H9 (cell line): ENCODE measurements around the gene AKT1. TPM values are rescaled to one million over a fixed set of nuclear protein-coding genes. Genes with fewer than 3 reads are reported as not detected.

Experiments
- DNase-seq: peaks from one replicate; pipeline ENCODE4 v3.0.0-alpha.2; 2017
- H2AFZ ChIP-seq: one replicate; pipeline ENCODE4 v1.6.1; 2013; ENCODE audit warnings: mild to moderate bottlenecking, low read length, control low read depth, moderate library complexity
- H2AK5ac ChIP-seq: 2 replicates; pipeline ENCODE4 v1.6.1; 2013; ENCODE audit warnings: low read length, control low read depth, mixed read lengths; ENCODE audit not compliant: insufficient read length
- H2BK120ac ChIP-seq: one replicate; pipeline ENCODE4 v1.6.1; 2013; ENCODE audit warnings: low read depth, mild to moderate bottlenecking, low read length, control low read depth, inconsistent platforms; ENCODE audit not compliant: poor library complexity, severe bottlenecking
- H2BK12ac ChIP-seq: 2 replicates; pipeline ENCODE4 v1.6.1; 2013; ENCODE audit warnings: low read length, control low read depth, mixed read lengths, low read depth; ENCODE audit not compliant: insufficient read length
- H2BK15ac ChIP-seq: 2 replicates; pipeline ENCODE4 v1.6.1; 2013; ENCODE audit warnings: low read depth, low read length, control low read depth
- H2BK20ac ChIP-seq: one replicate; pipeline ENCODE4 v1.6.1; 2013; ENCODE audit warnings: low read depth, mild to moderate bottlenecking, low read length, control low read depth, inconsistent platforms; ENCODE audit not compliant: poor library complexity, severe bottlenecking
- H2BK5ac ChIP-seq: 2 replicates; pipeline ENCODE4 v1.6.1; 2013; ENCODE audit warnings: low read length, control low read depth, mixed read lengths; ENCODE audit not compliant: insufficient read length
- H3K14ac ChIP-seq: 2 replicates; pipeline ENCODE4 v1.6.1; 2013; ENCODE audit warnings: low read length, control low read depth; ENCODE audit not compliant: insufficient read depth
- H3K18ac ChIP-seq: 2 replicates; pipeline ENCODE4 v1.6.1; 2013; ENCODE audit warnings: low read depth, mild to moderate bottlenecking, mixed read lengths, low read length, control low read depth; ENCODE audit not compliant: insufficient read length
- H3K23ac ChIP-seq: 2 replicates; pipeline ENCODE4 v1.6.1; 2013; ENCODE audit warnings: low read length, control low read depth, mixed read lengths, low read depth; ENCODE audit not compliant: insufficient read length
- H3K23me2 ChIP-seq: 2 replicates; pipeline ENCODE4 v1.6.1; 2013; ENCODE audit warnings: low read depth, mild to moderate bottlenecking, mixed read lengths, low read length, control low read depth; ENCODE audit not compliant: insufficient read length, poor library complexity, severe bottlenecking
- H3K27ac ChIP-seq: 2 replicates; pipeline ENCODE4 v1.5.1; 2013; ENCODE audit warnings: low read length, control low read depth, mixed read lengths, low read depth; ENCODE audit not compliant: insufficient read length
- H3K27me3 ChIP-seq: 2 replicates; pipeline ENCODE4 v1.6.1; 2013; ENCODE audit warnings: low read length, control low read depth, inconsistent platforms; ENCODE audit not compliant: insufficient read depth
- H3K4ac ChIP-seq: 2 replicates; pipeline ENCODE4 v1.6.1; 2013; ENCODE audit warnings: low read depth, mild to moderate bottlenecking, control low read depth, inconsistent platforms, low read length, moderate library complexity
- H3K4me1 ChIP-seq: 2 replicates; pipeline ENCODE4 v1.6.1; 2013; ENCODE audit warnings: low read length, control low read depth, inconsistent platforms; ENCODE audit not compliant: insufficient read depth
- H3K4me2 ChIP-seq: 2 replicates; pipeline ENCODE4 v1.6.1; 2013; ENCODE audit warnings: low read length, control low read depth, mixed read lengths; ENCODE audit not compliant: insufficient read length, insufficient read depth
- H3K56ac ChIP-seq: 2 replicates; pipeline ENCODE4 v1.6.1; 2013; ENCODE audit warnings: low read depth, mild to moderate bottlenecking, mixed read lengths, low read length, control low read depth; ENCODE audit not compliant: insufficient read length
- H3K79me1 ChIP-seq: 2 replicates; pipeline ENCODE4 v1.6.1; 2013; ENCODE audit warnings: low read depth, mild to moderate bottlenecking, moderate library complexity, low read length, control low read depth, inconsistent platforms; ENCODE audit not compliant: insufficient read depth, poor library complexity, severe bottlenecking
- H3K79me2 ChIP-seq: 2 replicates; pipeline ENCODE4 v1.6.1; 2013; ENCODE audit warnings: low read length, control low read depth, inconsistent platforms; ENCODE audit not compliant: insufficient read depth
- H3K9ac ChIP-seq: 2 replicates; pipeline ENCODE4 v1.6.1; 2013; ENCODE audit warnings: low read length, control low read depth, mixed read lengths; ENCODE audit not compliant: insufficient read length; ENCODE audit errors: extremely low read depth
- H3K9me3 ChIP-seq: one replicate; pipeline ENCODE4 v1.6.1; 2013; ENCODE audit warnings: low read depth, low read length, inconsistent platforms; ENCODE audit not compliant: control insufficient read depth
- H3T11ph ChIP-seq: one replicate; pipeline ENCODE4 v1.6.1; 2013; ENCODE audit warnings: mild to moderate bottlenecking, low read length, control low read depth, inconsistent platforms
- H4K20me1 ChIP-seq: one replicate; pipeline ENCODE4 v1.6.1; 2013; ENCODE audit not compliant: control insufficient read depth, insufficient read length, insufficient read depth
- H4K5ac ChIP-seq: 2 replicates; pipeline ENCODE4 v1.6.1; 2013; ENCODE audit warnings: low read depth, mild to moderate bottlenecking, mixed read lengths, low read length, control low read depth; ENCODE audit not compliant: insufficient read length
- H4K8ac ChIP-seq: replicated peaks from 2 replicates; pipeline ENCODE4 v1.6.1; 2013; ENCODE audit warnings: low read length, control low read depth, mixed read lengths, low read depth; ENCODE audit not compliant: insufficient read length
- H4K91ac ChIP-seq: 2 replicates; pipeline ENCODE4 v1.6.1; 2013; ENCODE audit warnings: low read depth, mild to moderate bottlenecking, moderate library complexity, mixed read lengths, low read length, control low read depth; ENCODE audit not compliant: insufficient read length
- H3K27ac Mint-ChIP-seq, 3 experiments: 2 replicates in 2 of 3; 3 replicates in 1 of 3; pipeline ENCODE4 v1.8.0; 2020 to 2021; ENCODE audit warnings: mixed read lengths in 3 of 3, mild to moderate bottlenecking in 1 of 3, moderate library complexity in 1 of 3
- H3K27me3 Mint-ChIP-seq: 2 replicates; pipeline ENCODE4 v1.8.0; 2021; ENCODE audit warnings: low read depth, mild to moderate bottlenecking, moderate library complexity, mixed read lengths
- H3K36me3 Mint-ChIP-seq, 3 experiments: 2 replicates in 2 of 3; 3 replicates in 1 of 3; pipeline ENCODE4 v1.8.0; 2020 to 2021; ENCODE audit warnings: low read depth in 3 of 3, mixed read lengths in 3 of 3; ENCODE audit not compliant: insufficient read depth in 1 of 3
- H3K4me1 Mint-ChIP-seq, 2 experiments: 2 replicates each; pipeline ENCODE4 v1.8.0; 2020; ENCODE audit warnings: mixed read lengths in 2 of 2
- H3K4me3 Mint-ChIP-seq, 2 experiments: 2 replicates in 1 of 2; 3 replicates in 1 of 2; pipeline ENCODE4 v1.8.0; 2020 to 2021; ENCODE audit warnings: mild to moderate bottlenecking in 2 of 2, mixed read lengths in 2 of 2, moderate library complexity in 1 of 2
- H3K9me3 Mint-ChIP-seq, 2 experiments: 2 replicates in 1 of 2; 3 replicates in 1 of 2; pipeline ENCODE4 v1.8.0; 2020; ENCODE audit warnings: mild to moderate bottlenecking in 2 of 2, mixed read lengths in 2 of 2, moderate library complexity in 1 of 2
- CTCF ChIP-seq: fragments of 200-600 bp; sonication (generic); conservative IDR thresholded peaks from 3 replicates; pipeline ENCODE4 v1.8.0; 2021; ENCODE audit warnings: antibody characterized with exemption, mild to moderate bottlenecking
- WGBS: extraction: QIAGEN DNeasy Blood & Tissue Kit; methylation state at CpG from one replicate; pipeline ENCODE4 v1.1.7; 2013; ENCODE audit warnings: missing lambda C conversion rate, low lambda C conversion rate, mixed read lengths; ENCODE audit not compliant: insufficient read length; ENCODE audit errors: extremely low coverage; 5-methylcytosine and 5-hydroxymethylcytosine counted together
- total RNA-seq: library from RNA; stranded (reverse); gene quantifications from 2 replicates; pipeline ENCODE4 v1.2.1, GENCODE V29; 2021

Gene AKT1
- total RNA-seq, 1 experiment from 2014 or later: 101 TPM

GRCh38 chr14:104746071-104746545 is 49.4 kb downstream of the AKT1 start:
- H3K9ac ChIP-seq: no peak overlapping the region
- TF ChIP-seq CTCF: no peak

More at GRCh38 chr14:104746071-104746545, 49.4 kb downstream of the AKT1 start:
- H3K27me3 ChIP-seq: no peaks in the 10 kb centered on the region
- H3K79me1 ChIP-seq: no peaks in the 10 kb centered on the region
- H3K4ac ChIP-seq: no peak overlapping the region
- H4K8ac ChIP-seq: no peak overlapping the region
- H3K56ac ChIP-seq: no peak overlapping the region
- no peak overlapping the region for H2BK15ac ChIP-seq
- no peaks in the 10 kb centered on the region for H3K23me2 ChIP-seq
- no peaks in the 10 kb centered on the region for H3K79me2 ChIP-seq
- H3T11ph ChIP-seq: no peak overlapping the region
- Mint-ChIP-seq H3K9me3 (peaks cover 13 to 14% of the 10 kb centered on the region in 2 experiments), H3K4me3 (no peak overlapping the region), H3K27ac (no peak overlapping the region), H3K36me3 (peaks cover 0 to 27% (median 4%) of the 10 kb centered on the region in 3 experiments; a peak in 6 of 7 replicates), H3K27me3 (peaks cover 9% of the 10 kb centered on the region), H3K4me1 (peaks cover 4 to 9% of the 10 kb centered on the region in 2 experiments)
- DNase-seq: no peak
- H2BK12ac ChIP-seq: no peak overlapping the region
- no peak overlapping the region for H4K91ac ChIP-seq
- no peak overlapping the region for H3K14ac ChIP-seq
- no peak overlapping the region for H2AK5ac ChIP-seq
- H2BK5ac ChIP-seq: no peak overlapping the region
- no CpG with 5 or more reads among the region's 13 CpGs for WGBS
- H3K4me1 ChIP-seq: no peaks in the 10 kb centered on the region
- no peak overlapping the region for H3K18ac ChIP-seq
- no peak overlapping the region for H2AFZ ChIP-seq
- no peak overlapping the region for H2BK20ac ChIP-seq
- no peak overlapping the region for H3K27ac ChIP-seq
- peaks cover 6% of the 10 kb centered on the region for H3K9me3 ChIP-seq
- H4K20me1 ChIP-seq: no peaks in the 10 kb centered on the region
- no peak overlapping the region for H2BK120ac ChIP-seq
- no peak overlapping the region for H4K5ac ChIP-seq
- H3K23ac ChIP-seq: no peak overlapping the region
- H3K4me2 ChIP-seq: no peak overlapping the region
